GM12878 (cell line): ENCODE data around the gene ANKRD11.
"Not testable (repeated sequence)": the region's sequence is repeated elsewhere in the genome, so short reads cannot be mapped to it uniquely, and the experiment has no call there.

Source experiments
- EP300 ChIP-seq, 2 experiments: fragments of 150-350 bp in 1 of 2; IDR thresholded peaks; 2 replicates each; pipeline ENCODE4 v1.6.1; 2011 to 2012; ENCODE audit warnings: low read depth in 2 of 2, low read length in 2 of 2, borderline replicate concordance in 1 of 2, improper control_type of control experiment in 1 of 2, inconsistent platforms in 1 of 2; ENCODE audit not compliant: control insufficient read depth in 1 of 2
- FOS ChIP-seq: IDR thresholded peaks from 3 replicates; pipeline ENCODE4 v1.6.1; 2011; ENCODE audit warnings: borderline replicate concordance; ENCODE audit not compliant: insufficient read length; ENCODE audit errors: extremely low read depth
- NBN ChIP-seq: fragments of 450-650 bp; IDR thresholded peaks from 2 replicates; pipeline ENCODE4 v1.6.1; 2016
- POLR2AphosphoS5 ChIP-seq: IDR thresholded peaks from 2 replicates; pipeline ENCODE4 v1.6.1; 2011; ENCODE audit warnings: mild to moderate bottlenecking, low read length, inconsistent platforms
- TF ChIP-seq, protein P1 (sequence below), 3 experiments: IDR thresholded peaks in 2 of 3; conservative IDR thresholded peaks in 1 of 3; 2 replicates each; pipeline ENCODE4 v1.5.1; 2011; ENCODE audit warnings: low read depth in 3 of 3, low read length in 3 of 3, mild to moderate bottlenecking in 3 of 3, control low read depth in 2 of 3, moderate library complexity in 2 of 3, inconsistent platforms in 1 of 3, mixed read lengths in 1 of 3; ENCODE audit not compliant: control insufficient read depth in 2 of 3, insufficient read depth in 1 of 3; ENCODE audit errors: extremely low read depth in 1 of 3
- TF ChIP-seq, protein P2 (sequence below): fragments of 450-650 bp; IDR thresholded peaks from 2 replicates; pipeline ENCODE4 v1.6.1; 2017; ENCODE audit warnings: mild to moderate bottlenecking
- TF ChIP-seq, protein P3 (sequence below): IDR thresholded peaks from 2 replicates; pipeline ENCODE4 v1.6.1; 2012; ENCODE audit warnings: mild to moderate bottlenecking, low read depth, low read length

DNA sequence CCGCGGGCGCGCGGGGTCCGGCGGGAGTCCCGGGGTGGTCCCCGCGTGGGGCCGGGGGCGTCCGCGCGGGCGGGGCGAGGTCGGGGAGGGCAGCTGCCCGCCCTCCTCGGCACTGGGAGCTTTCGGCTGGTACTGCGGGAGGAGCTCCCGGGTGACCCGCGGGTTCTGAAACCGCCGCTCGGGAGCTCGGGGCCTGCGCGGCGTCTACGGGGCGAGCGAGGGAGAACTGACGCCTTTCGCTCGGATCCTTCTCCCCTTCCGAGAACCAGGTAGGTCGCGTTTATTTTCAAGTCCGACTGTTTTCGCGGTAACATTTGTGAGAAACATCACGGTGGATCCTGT, 242.7 kb downstream of the ANKRD11 start:
- not testable (repeated sequence) for TF ChIP-seq FOS; NBN; EP300 (IDR thresholded peaks at IDR 0.05; ENCODE audit: borderline replicate concordance in 1 of 2, control insufficient read depth in 1 of 2, low read depth in 2 of 2, low read length in 2 of 2); POLR2AphosphoS5
- TF ChIP-seq, protein P1, sequence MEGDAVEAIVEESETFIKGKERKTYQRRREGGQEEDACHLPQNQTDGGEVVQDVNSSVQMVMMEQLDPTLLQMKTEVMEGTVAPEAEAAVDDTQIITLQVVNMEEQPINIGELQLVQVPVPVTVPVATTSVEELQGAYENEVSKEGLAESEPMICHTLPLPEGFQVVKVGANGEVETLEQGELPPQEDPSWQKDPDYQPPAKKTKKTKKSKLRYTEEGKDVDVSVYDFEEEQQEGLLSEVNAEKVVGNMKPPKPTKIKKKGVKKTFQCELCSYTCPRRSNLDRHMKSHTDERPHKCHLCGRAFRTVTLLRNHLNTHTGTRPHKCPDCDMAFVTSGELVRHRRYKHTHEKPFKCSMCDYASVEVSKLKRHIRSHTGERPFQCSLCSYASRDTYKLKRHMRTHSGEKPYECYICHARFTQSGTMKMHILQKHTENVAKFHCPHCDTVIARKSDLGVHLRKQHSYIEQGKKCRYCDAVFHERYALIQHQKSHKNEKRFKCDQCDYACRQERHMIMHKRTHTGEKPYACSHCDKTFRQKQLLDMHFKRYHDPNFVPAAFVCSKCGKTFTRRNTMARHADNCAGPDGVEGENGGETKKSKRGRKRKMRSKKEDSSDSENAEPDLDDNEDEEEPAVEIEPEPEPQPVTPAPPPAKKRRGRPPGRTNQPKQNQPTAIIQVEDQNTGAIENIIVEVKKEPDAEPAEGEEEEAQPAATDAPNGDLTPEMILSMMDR (IDR thresholded peaks at IDR 0.05 in 2 of 3, conservative IDR thresholded peaks at IDR 0.05 in 1 of 3; ENCODE audit: control insufficient read depth in 2 of 3, extremely low read depth in 1 of 3, insufficient read depth in 1 of 3, low read depth in 3 of 3, low read length in 3 of 3), result not testable (repeated sequence)
- TF ChIP-seq, protein P2, sequence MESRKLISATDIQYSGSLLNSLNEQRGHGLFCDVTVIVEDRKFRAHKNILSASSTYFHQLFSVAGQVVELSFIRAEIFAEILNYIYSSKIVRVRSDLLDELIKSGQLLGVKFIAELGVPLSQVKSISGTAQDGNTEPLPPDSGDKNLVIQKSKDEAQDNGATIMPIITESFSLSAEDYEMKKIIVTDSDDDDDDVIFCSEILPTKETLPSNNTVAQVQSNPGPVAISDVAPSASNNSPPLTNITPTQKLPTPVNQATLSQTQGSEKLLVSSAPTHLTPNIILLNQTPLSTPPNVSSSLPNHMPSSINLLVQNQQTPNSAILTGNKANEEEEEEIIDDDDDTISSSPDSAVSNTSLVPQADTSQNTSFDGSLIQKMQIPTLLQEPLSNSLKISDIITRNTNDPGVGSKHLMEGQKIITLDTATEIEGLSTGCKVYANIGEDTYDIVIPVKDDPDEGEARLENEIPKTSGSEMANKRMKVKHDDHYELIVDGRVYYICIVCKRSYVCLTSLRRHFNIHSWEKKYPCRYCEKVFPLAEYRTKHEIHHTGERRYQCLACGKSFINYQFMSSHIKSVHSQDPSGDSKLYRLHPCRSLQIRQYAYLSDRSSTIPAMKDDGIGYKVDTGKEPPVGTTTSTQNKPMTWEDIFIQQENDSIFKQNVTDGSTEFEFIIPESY, result not testable (repeated sequence)
- TF ChIP-seq, protein P3, sequence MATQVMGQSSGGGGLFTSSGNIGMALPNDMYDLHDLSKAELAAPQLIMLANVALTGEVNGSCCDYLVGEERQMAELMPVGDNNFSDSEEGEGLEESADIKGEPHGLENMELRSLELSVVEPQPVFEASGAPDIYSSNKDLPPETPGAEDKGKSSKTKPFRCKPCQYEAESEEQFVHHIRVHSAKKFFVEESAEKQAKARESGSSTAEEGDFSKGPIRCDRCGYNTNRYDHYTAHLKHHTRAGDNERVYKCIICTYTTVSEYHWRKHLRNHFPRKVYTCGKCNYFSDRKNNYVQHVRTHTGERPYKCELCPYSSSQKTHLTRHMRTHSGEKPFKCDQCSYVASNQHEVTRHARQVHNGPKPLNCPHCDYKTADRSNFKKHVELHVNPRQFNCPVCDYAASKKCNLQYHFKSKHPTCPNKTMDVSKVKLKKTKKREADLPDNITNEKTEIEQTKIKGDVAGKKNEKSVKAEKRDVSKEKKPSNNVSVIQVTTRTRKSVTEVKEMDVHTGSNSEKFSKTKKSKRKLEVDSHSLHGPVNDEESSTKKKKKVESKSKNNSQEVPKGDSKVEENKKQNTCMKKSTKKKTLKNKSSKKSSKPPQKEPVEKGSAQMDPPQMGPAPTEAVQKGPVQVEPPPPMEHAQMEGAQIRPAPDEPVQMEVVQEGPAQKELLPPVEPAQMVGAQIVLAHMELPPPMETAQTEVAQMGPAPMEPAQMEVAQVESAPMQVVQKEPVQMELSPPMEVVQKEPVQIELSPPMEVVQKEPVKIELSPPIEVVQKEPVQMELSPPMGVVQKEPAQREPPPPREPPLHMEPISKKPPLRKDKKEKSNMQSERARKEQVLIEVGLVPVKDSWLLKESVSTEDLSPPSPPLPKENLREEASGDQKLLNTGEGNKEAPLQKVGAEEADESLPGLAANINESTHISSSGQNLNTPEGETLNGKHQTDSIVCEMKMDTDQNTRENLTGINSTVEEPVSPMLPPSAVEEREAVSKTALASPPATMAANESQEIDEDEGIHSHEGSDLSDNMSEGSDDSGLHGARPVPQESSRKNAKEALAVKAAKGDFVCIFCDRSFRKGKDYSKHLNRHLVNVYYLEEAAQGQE, result not testable (repeated sequence)
